ENCODE results near the gene MACROH2A2.
A peak's percentile ranks its signal among the peaks of the same experiment; 100 is the strongest.
"Not testable (repeated sequence)": the region's sequence is repeated elsewhere in the genome, so short reads cannot be mapped to it uniquely, and the experiment has no call there.

The MACROH2A2 gene

GRCh38 chr10:70038923-70039322, 13.7 kb upstream of the MACROH2A2 start:
- ChIA-PET POLR2A (no interaction called here), CTCF (no interaction called here)
- DNase-seq (ENCODE audit: low read depth, low spot score) = no peak
- TF ChIP-seq CTCF (IDR thresholded peaks at IDR 0.05; ENCODE audit: insufficient read depth, low read length, missing control alignments) = no peak
- H3K4me3 ChIP-seq (ENCODE audit: low read depth, low read length) = no peak overlapping the region

GRCh38 chr10:70041016-70041415, 11.6 kb upstream of the MACROH2A2 start:
- ChIA-PET CTCF (no interaction called here), POLR2A (no interaction called here)
- no peak overlapping the region for H3K4me3 ChIP-seq (ENCODE audit: low read depth, low read length)
- TF ChIP-seq CTCF (IDR thresholded peaks at IDR 0.05; ENCODE audit: insufficient read depth, low read length, missing control alignments) = no peak
- DNase-seq (ENCODE audit: low read depth, low spot score) = no peak

GRCh38 chr10:70041739-70042138, 10.9 kb upstream of the MACROH2A2 start:
- CTCF ChIA-PET; POLR2A ChIA-PET; DNase-seq (ENCODE audit: low read depth, low spot score); H3K4me3 ChIP-seq (ENCODE audit: low read depth, low read length): not testable (repeated sequence)

GRCh38 chr10:70047066-70047465, 5.6 kb upstream of the MACROH2A2 start:
- POLR2A ChIA-PET; H3K4me3 ChIP-seq (ENCODE audit: low read depth, low read length); CTCF ChIA-PET; DNase-seq (ENCODE audit: low read depth, low spot score): not testable (repeated sequence)

- no peak for TF ChIP-seq CTCF (IDR thresholded peaks at IDR 0.05; ENCODE audit: insufficient read depth, low read length, missing control alignments)
- DNase-seq (ENCODE audit: low read depth, low spot score) = no peak
- ChIA-PET CTCF (interaction anchor here (1.3 kb wide), 1 partner anchor 90 kb away, joined by 4 read pairs; no protein-coding TSS in a partner anchor), POLR2A (no interaction called here)
- H3K4me3 ChIP-seq (ENCODE audit: low read depth, low read length) = no peak overlapping the region
Observed at GRCh38 chr10:70048030-70048723, 4.5 kb upstream of the MACROH2A2 start.

GRCh38 chr10:70051848-70052247, 798 bp upstream of the MACROH2A2 start:
- POLR2A ChIA-PET = no interaction called here
- no peak for DNase-seq (ENCODE audit: low read depth, low spot score)
- CTCF ChIA-PET = interaction anchor here (0.7 to 3.3 kb wide), 4 partner anchors 11 to 42 kb away, joined by 3 to 15 read pairs (median 3); no protein-coding TSS in a partner anchor
- peak overlapping the region; percentile 68 for H3K4me3 ChIP-seq (ENCODE audit: low read depth, low read length)
- no peak for TF ChIP-seq CTCF (IDR thresholded peaks at IDR 0.05; ENCODE audit: insufficient read depth, low read length, missing control alignments)

- no peak for DNase-seq (ENCODE audit: low read depth, low spot score)
- H3K4me3 ChIP-seq (ENCODE audit: low read depth, low read length) = peak overlapping the region; percentile 68
- TF ChIP-seq CTCF (IDR thresholded peaks at IDR 0.05; ENCODE audit: insufficient read depth, low read length, missing control alignments) = no peak
- ChIA-PET CTCF (interaction anchor here (0.6 to 3.3 kb wide), 3 partner anchors 8 to 13 kb away, joined by 3 to 15 read pairs (median 7); no protein-coding TSS in a partner anchor), POLR2A (no interaction called here)
Observed at GRCh38 chr10:70053218-70053840, 683 bp downstream of the MACROH2A2 start.

Measured in AG04449 (cell line).